Right lung (tissue), 10 donors: ENCODE data around the gene C11orf68. TPM values are rescaled to one million over a fixed set of nuclear protein-coding genes. Genes with fewer than 3 reads are reported as not detected.
"Not testable (repeated sequence)": the region's sequence is repeated elsewhere in the genome, so short reads cannot be mapped to it uniquely, and the experiment has no call there.

Experiments used
- DNase-seq, 2 donors: peaks; one replicate each; pipeline ENCODE4 v3.0.0-alpha.2; 2013
- long read RNA-seq, 8 donors: transcript quantifications; one replicate each; lab custom pipeline, GENCODE V29; 2026
- polyA plus RNA-seq, 5 donors: library from polyadenylated mRNA; unstranded; fragments of 120-200 nt; gene quantifications; one replicate each; pipeline versions ENCODE4 v1.2.1 to v1.2.3, GENCODE V29; 2013; ENCODE audit warnings: inconsistent platforms in 1 of 5, low replicate concordance in 1 of 5; ENCODE audit not compliant: insufficient read length in 5 of 5, insufficient read depth in 1 of 5

C11orf68 gene
- 10 to 100 TPM; 29.8 to 44.0 (median 38.6) TPM for polyA plus RNA-seq
- long read RNA-seq, donor 1, transcript C11orf68-203 (1 exons, 1,528 nt) = major isoform, 35 of 487 reads
- long read RNA-seq, donor 1, transcript C11orf68-201 (2 exons, 1,619 nt) = minor isoform, 5 of 487 reads
- long read RNA-seq, donor 1, transcript C11orf68-202 (2 exons, 1,559 nt) = minor isoform, 31 of 487 reads
- long read RNA-seq, donor 1, partial matches to known transcripts = 202 of 487 reads
- long read RNA-seq, donor 1, other reads (novel, unspliced or antisense) = 214 of 487 reads
- long read RNA-seq, donor 2, transcript C11orf68-201 (2 exons, 1,619 nt) = minor isoform, 7 of 40 reads
- long read RNA-seq, donor 2, transcript C11orf68-203 (1 exons, 1,528 nt) = major isoform, 21 of 40 reads
- long read RNA-seq, donor 2, transcript C11orf68-202 (2 exons, 1,559 nt) = minor isoform, 12 of 40 reads
- long read RNA-seq, donor 2, partial matches to known transcripts = 0 of 40 reads
- long read RNA-seq, donor 2, other reads (novel, unspliced or antisense) = 0 of 40 reads
- long read RNA-seq, donor 3, transcript C11orf68-203 (1 exons, 1,528 nt) = major isoform, 25 of 46 reads
- long read RNA-seq, donor 3, transcript C11orf68-202 (2 exons, 1,559 nt) = minor isoform, 13 of 46 reads
- long read RNA-seq, donor 3, transcript C11orf68-201 (2 exons, 1,619 nt) = minor isoform, 8 of 46 reads
- long read RNA-seq, donor 3, partial matches to known transcripts = 0 of 46 reads
- long read RNA-seq, donor 3, other reads (novel, unspliced or antisense) = 0 of 46 reads
- long read RNA-seq, donor 4, transcript C11orf68-203 (1 exons, 1,528 nt) = major isoform, 16 of 259 reads
- long read RNA-seq, donor 4, transcript C11orf68-202 (2 exons, 1,559 nt) = minor isoform, 10 of 259 reads
- long read RNA-seq, donor 4, partial matches to known transcripts = 232 of 259 reads
- long read RNA-seq, donor 4, other reads (novel, unspliced or antisense) = 0 of 259 reads
- long read RNA-seq, donor 5, transcript C11orf68-201 (2 exons, 1,619 nt) = minor isoform, 12 of 56 reads
- long read RNA-seq, donor 5, transcript C11orf68-203 (1 exons, 1,528 nt) = major isoform, 27 of 56 reads
- long read RNA-seq, donor 5, transcript C11orf68-202 (2 exons, 1,559 nt) = minor isoform, 17 of 56 reads
- long read RNA-seq, donor 5, partial matches to known transcripts = 0 of 56 reads
- long read RNA-seq, donor 5, other reads (novel, unspliced or antisense) = 0 of 56 reads
- long read RNA-seq, donor 6, transcript C11orf68-202 (2 exons, 1,559 nt) = minor isoform, 17 of 46 reads
- long read RNA-seq, donor 6, transcript C11orf68-201 (2 exons, 1,619 nt) = minor isoform, 7 of 46 reads
- long read RNA-seq, donor 6, transcript C11orf68-203 (1 exons, 1,528 nt) = major isoform, 22 of 46 reads
- long read RNA-seq, donor 6, partial matches to known transcripts = 0 of 46 reads
- long read RNA-seq, donor 6, other reads (novel, unspliced or antisense) = 0 of 46 reads
- long read RNA-seq, donor 7, transcript C11orf68-202 (2 exons, 1,559 nt) = major isoform, 13 of 28 reads
- long read RNA-seq, donor 7, transcript C11orf68-201 (2 exons, 1,619 nt) = minor isoform, 7 of 28 reads
- long read RNA-seq, donor 7, transcript C11orf68-203 (1 exons, 1,528 nt) = minor isoform, 8 of 28 reads
- long read RNA-seq, donor 7, partial matches to known transcripts = 0 of 28 reads
- long read RNA-seq, donor 7, other reads (novel, unspliced or antisense) = 0 of 28 reads
- long read RNA-seq, donor 8, transcript C11orf68-201 (2 exons, 1,619 nt) = minor isoform, 6 of 22 reads
- long read RNA-seq, donor 8, transcript C11orf68-203 (1 exons, 1,528 nt) = major isoform, 8 of 22 reads
- long read RNA-seq, donor 8, transcript C11orf68-202 (2 exons, 1,559 nt) = major isoform, 8 of 22 reads
- long read RNA-seq, donor 8, partial matches to known transcripts = 0 of 22 reads
- long read RNA-seq, donor 8, other reads (novel, unspliced or antisense) = 0 of 22 reads

DNA sequence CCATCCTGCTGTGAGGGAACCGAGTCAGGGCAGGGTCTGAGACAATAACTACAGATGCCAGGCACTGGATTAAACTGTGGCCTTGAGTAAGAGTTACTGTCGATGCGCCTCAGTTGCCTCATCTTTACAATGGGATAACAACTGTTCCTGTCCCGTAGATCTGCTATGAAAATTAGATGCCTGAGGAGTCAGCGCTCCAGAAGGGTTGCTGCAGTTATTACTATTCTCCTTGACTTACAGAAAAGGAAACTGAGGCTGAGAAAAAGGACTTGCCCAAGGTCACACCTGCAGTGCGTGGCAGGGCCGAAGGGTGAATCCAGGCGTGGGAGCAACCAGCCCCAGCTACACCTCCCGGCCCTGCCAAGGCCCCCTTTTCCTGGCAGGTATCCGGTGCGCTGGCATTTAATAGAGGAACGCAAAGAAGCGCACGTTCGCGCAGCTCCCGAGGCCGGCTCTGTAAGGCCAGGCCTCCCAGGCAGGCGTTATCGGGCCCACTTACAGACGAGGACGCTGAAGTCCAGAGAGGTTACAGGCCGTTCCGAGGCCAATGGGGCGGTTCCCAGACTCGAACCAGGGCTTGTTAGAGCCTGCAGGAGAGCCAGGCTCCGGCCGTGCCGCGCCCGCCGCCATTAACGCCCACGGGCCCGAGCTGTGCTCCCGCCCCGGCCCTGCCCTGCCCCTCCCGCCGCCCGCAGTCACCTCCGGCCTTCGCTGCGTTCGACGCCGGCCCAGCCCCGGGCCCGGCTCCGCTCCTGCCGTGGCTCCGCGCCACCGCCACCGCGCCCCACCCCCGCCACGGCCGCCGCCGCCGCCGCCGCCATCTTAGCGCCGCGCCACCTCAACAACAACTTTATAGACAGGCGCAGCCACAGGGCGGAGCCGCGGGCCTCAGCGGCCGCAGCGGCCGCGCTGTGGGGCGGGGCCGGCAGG lies at the start of gene C11orf68:
C11orf68 (minus strand) TSS at position 852 of the 930 bp plus-strand sequence; CDS start at position 821, 31 bp downstream.
- DNase-seq = peak; percentile 18 to 32

- no peak for DNase-seq
Measured at GRCh38 chr11:65967329-65967934, 48.6 kb upstream of the C11orf68 start.

- no peak for DNase-seq
Measured at GRCh38 chr11:65965986-65966762, 47.3 kb upstream of the C11orf68 start.

DNA sequence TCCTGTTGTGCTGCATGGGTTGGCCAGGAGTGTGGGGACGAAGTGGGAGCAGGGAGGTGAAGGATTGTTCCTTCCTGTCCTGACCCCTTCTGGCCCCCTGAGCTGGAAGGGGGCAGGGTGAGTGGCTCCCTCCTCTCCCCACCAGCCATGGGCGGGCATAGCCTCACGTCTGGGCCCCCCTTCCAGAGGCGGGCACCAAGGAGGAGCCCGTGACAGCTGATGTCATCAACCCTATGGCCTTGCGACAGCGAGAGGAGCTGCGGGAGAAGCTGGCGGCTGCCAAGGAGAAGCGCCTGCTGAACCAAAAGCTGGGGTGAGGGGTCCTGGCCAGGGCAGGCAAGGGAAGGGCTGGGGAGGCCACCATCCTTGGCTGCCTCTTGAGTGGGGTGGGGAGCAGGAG lies 46.0 kb upstream of the C11orf68 start:
- no peak for DNase-seq

GRCh38 chr11:65962141-65962564 lies 43.3 kb upstream of the C11orf68 start:
- DNase-seq = no peak

- peak; percentile 96 to 97 for DNase-seq
Measured at GRCh38 chr11:65961267-65962140, 42.6 kb upstream of the C11orf68 start, which contains the start of gene SART1. SART1 (plus strand) TSS chr11:65961734; CDS start chr11:65961781, 47 bp downstream.

- no peak for DNase-seq
Measured at GRCh38 chr11:65960824-65961266, 42.0 kb upstream of the C11orf68 start.

DNA sequence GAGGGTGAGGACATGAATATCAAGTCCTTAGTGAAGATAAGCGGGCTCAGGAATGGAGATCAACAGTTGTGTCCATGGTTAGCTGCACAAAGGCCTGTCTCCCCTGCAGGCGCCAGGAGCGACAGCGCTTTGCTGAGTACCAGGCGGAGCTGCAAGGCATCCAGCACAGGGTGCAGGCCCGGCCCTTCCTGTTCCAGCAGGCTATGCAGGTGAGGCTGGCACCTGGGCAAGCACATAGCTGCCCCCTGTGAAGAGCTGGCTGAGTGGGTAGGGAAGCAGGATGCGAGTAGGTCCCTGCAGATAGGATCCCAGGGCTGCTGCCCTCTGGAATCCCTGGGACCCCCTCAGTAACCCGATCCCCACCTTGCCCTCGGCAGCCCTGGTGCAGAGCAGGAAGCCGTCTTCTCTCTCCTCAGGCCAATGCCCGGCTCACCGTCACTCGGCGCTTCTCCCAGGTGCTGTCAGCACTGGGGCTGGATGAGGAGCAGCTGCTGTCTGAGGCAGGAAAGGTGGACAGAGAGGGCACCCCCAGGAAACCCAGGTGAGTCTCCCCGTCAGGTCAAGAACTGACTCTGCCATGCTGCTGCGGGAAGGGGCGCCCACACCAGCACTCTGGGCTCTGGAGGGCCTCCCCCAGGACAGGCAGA lies 40.0 kb upstream of the C11orf68 start:
- DNase-seq = no peak

DNA sequence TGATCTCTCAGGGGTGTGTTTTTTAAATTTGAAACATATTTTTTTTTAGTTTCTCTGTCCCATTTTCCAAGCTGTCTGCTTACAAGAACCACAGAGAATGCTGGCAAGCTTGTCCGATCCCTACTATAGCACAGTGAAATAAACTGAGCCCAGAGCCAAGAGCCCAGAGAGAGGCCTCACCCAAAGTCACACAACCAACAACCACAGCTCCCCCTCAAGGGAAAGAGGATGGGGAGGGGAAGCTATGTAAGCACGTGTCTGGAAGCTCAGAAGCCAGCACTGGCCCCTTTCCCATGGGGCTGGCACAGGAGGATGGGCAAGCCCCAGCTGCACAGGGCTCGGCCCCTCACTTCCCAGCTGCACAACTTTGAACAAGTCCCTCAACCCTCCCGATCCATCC lies 39.4 kb upstream of the C11orf68 start:
- no peak for DNase-seq

DNA sequence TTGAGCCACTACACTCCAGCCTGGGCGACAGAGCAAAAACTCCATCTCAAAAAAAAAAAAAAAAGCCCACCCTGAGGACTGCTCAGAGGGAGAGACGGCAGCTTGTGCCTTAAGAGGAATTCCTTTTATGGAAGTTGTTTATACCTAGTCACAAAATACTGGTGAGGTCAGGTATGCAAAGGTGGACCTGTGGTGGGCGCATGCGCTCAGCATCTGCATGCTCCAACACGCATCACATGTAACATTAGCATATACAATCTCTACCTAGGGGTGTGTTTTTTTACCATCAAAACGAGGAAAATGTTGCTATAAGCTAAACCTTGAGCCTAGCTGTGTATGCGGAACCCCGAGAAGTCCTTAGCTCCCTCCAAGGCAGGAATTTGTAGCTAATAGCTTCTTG lies 35.9 kb upstream of the C11orf68 start:
- no peak for DNase-seq

DNA sequence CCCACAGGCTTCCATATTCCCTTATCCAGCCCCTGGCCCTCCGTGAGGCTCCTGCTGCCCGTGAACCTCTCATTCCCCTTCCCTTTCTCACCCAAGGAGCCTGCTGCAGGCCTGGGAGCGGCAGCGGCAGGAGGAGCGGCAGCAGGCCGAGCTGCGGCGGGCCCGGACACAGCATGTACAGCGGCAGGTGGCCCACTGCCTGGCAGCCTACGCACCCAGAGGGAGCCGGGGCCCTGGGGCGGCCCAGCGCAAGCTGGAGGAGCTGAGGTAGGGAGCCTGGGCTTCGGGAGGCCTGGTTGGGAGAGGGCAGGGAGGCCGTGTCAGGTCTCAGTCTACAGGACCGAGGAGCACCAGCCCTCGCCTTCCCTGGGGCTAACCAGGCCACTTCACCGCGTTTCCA lies 34.6 kb upstream of the C11orf68 start:
- no peak for DNase-seq

- DNase-seq = no peak
Measured at GRCh38 chr11:65952052-65952521, 33.2 kb upstream of the C11orf68 start.

GRCh38 chr11:65951641-65952040 lies 32.8 kb upstream of the C11orf68 start:
- DNase-seq = not testable (repeated sequence)

DNA sequence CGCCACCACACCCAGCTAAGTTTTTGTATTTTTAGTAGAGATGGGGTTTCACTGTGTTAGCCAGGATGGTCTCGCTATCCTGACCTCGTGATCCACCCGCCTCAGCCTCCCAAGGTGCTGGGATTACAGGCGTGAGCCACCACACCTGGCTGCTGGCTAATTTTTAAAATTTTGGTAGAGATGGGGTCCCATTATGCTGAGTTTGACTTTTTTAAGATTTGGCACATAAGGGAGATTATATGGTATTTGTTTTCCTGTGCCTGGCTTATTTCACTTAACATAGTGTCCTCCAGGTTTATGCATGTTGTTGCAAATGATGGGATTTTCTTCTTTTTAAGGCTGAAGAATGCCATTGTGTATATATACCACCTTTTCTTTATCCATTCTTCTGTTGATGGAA lies 31.8 kb upstream of the C11orf68 start:
- not testable (repeated sequence) for DNase-seq

- DNase-seq = no peak
Measured at GRCh38 chr11:65947603-65948125, 28.8 kb upstream of the C11orf68 start.
